Right lobe of liver (tissue), 4 donors: ENCODE results near the gene MAGI1.

Experiments
- CTCF ChIP-seq, 4 donors: fragments of 200-600 bp in 3 of 4; fragments of 450-650 bp in 1 of 4; IDR thresholded peaks; one replicate each; pipeline versions ENCODE4 v1.5.1 to v1.8.0; 2016 to 2022; ENCODE audit warnings: antibody characterized with exemption in 4 of 4, mild to moderate bottlenecking in 2 of 4
- POLR2A ChIP-seq: fragments of 450-650 bp; IDR thresholded peaks from one replicate; pipeline ENCODE4 v1.6.1; 2017; ENCODE audit warnings: antibody characterized with exemption, mild to moderate bottlenecking
- donor health status: DM: no; HTN: no; CAD: no.
- donor health status: DM: no; HTN: no; CAD: no.
- donor health status: DM: no; HTN: yes; CAD: no.

DNA sequence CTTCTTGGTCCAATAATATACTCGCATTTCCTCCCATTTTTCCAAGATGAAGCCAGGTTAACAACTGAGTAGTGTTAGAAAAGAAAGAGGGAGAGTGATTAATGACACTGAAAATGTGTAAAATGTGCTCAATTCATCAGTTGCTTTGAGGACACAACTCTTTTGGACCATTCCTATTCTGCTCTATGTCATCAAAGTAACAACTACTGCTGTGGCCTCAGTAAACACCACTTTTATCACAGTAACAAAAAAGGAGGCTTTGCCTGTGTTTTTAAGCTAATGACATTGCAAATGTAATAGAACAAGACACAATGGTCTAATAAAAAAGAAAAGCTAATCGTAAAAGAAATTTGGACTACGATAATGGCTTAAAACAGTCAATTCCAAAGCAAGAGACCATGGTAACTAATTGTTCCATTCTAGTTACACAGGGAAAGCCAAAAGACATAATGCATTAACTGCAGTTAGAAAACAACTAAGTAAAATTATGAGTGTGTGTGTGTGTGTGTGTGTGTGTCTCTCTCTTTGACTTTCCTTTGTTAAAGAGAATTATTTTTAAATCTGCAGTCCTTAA, 221.1 kb downstream of the MAGI1 start:
- TF ChIP-seq CTCF (IDR thresholded peaks at IDR 0.05) (no peak), POLR2A (no peak)
